Measurements from ENCODE around the gene OR2M4.
"Not testable (repeated sequence)": the region's sequence is repeated elsewhere in the genome, so short reads cannot be mapped to it uniquely, and the experiment has no call there.

Gene OR2M4

GRCh38 chr1:248231117-248231516 is at the start of gene OR2M4:
Gene OR2M4 (plus strand): TSS chr1:248231417. CDS start chr1:248238929, 7,512 bp downstream.
- FAIRE-seq, result no peak

- no peak for FAIRE-seq
Measured at GRCh38 chr1:248183996-248184395, 47.2 kb upstream of the OR2M4 start.

GRCh38 chr1:248187363-248187762 is 43.9 kb upstream of the OR2M4 start:
- FAIRE-seq, result no peak

- no peak for FAIRE-seq
Measured at GRCh38 chr1:248189026-248189425, 42.2 kb upstream of the OR2M4 start.

GRCh38 chr1:248194117-248194516 is 37.1 kb upstream of the OR2M4 start:
- no peak for FAIRE-seq

- FAIRE-seq, result no peak
Measured at GRCh38 chr1:248196965-248197364, 34.3 kb upstream of the OR2M4 start, which contains the start of gene OR2M3. Gene OR2M3 (plus strand): TSS chr1:248197265. CDS start chr1:248203068, 5,803 bp downstream.

- no peak for FAIRE-seq
Measured at GRCh38 chr1:248215880-248216279, 15.3 kb upstream of the OR2M4 start.

GRCh38 chr1:248225537-248225936 is 5.7 kb upstream of the OR2M4 start:
- no peak for FAIRE-seq

- FAIRE-seq, result no peak
Measured at GRCh38 chr1:248229360-248229908, 1.8 kb upstream of the OR2M4 start.

GRCh38 chr1:248239478-248239877 is 8.3 kb downstream of the OR2M4 start:
- FAIRE-seq, result no peak

- peak; percentile 96 for FAIRE-seq
Measured at GRCh38 chr1:248243204-248243603, 12.0 kb downstream of the OR2M4 start.

GRCh38 chr1:248259309-248259708 is 28.1 kb downstream of the OR2M4 start:
- FAIRE-seq, result not testable (repeated sequence)

GRCh38 chr1:248268178-248268577 is 37.0 kb downstream of the OR2M4 start:
- no peak for FAIRE-seq

GRCh38 chr1:248273225-248273624 is 42.0 kb downstream of the OR2M4 start:
- not testable (repeated sequence) for FAIRE-seq

GRCh38 chr1:248277876-248278275 is 46.7 kb downstream of the OR2M4 start, which contains the start of gene OR2T33:
Gene OR2T33 (minus strand): TSS chr1:248277976. CDS start chr1:248273814, 4,162 bp downstream.
- FAIRE-seq, result no peak

GRCh38 chr1:248288391-248288790 is 57.2 kb downstream of the OR2M4 start:
- no peak for FAIRE-seq

Data from A204.1 (cell line).